Measurements from ENCODE around the gene GNA15.

The GNA15 gene

GRCh38 chr19:3210347-3211017, 74.6 kb downstream of the GNA15 start:
- peak; percentile 52 for DNase-seq (ENCODE audit: low read depth)
- H3K4me3 ChIP-seq (ENCODE audit: low read length): no peak overlapping the region
- TF ChIP-seq CTCF (IDR thresholded peaks at IDR 0.05; ENCODE audit: insufficient read depth, low read depth, low read length, missing control alignments): peak; percentile 78

- DNase-seq (ENCODE audit: low read depth): no peak
- no peak for TF ChIP-seq CTCF (IDR thresholded peaks at IDR 0.05; ENCODE audit: insufficient read depth, low read depth, low read length, missing control alignments)
- H3K4me3 ChIP-seq (ENCODE audit: low read length): no peak overlapping the region
Measured at GRCh38 chr19:3211191-3211590, 75.4 kb downstream of the GNA15 start.

- DNase-seq (ENCODE audit: low read depth): no peak
- H3K4me3 ChIP-seq (ENCODE audit: low read length): no peak overlapping the region
- no peak for TF ChIP-seq CTCF (IDR thresholded peaks at IDR 0.05; ENCODE audit: insufficient read depth, low read depth, low read length, missing control alignments)
Measured at GRCh38 chr19:3213159-3213558, 77.3 kb downstream of the GNA15 start.

Measured in epithelial cell of esophagus (primary cell).